Tibial nerve (tissue), 4 donors: ENCODE measurements around the gene MLX.
A peak's percentile ranks its signal among the peaks of the same experiment; 100 is the strongest.

ENCODE experiments used
- EP300 ChIP-seq, 2 donors: sonication (generic); formaldehyde crosslinking; IDR thresholded peaks; one replicate each; pipeline ENCODE4 v1.6.1; 2017; ENCODE audit warnings: antibody characterized with exemption in 2 of 2, mild to moderate bottlenecking in 1 of 2
- POLR2A ChIP-seq, 2 donors: fragments of 450-650 bp; IDR thresholded peaks; one replicate each; pipeline ENCODE4 v1.6.1; 2017; ENCODE audit warnings: antibody characterized with exemption in 2 of 2, mild to moderate bottlenecking in 2 of 2, moderate library complexity in 2 of 2
- TF ChIP-seq, protein P1 (sequence below), 5 experiments: fragments of 200-600 bp in 3 of 5; fragments of 450-650 bp in 2 of 5; sonication (generic) in 3 of 5; IDR thresholded peaks; one replicate each; pipeline ENCODE4 v1.5.1; 2016 to 2019; ENCODE audit warnings: antibody characterized with exemption in 5 of 5, mild to moderate bottlenecking in 3 of 5, moderate library complexity in 2 of 5

DNA sequence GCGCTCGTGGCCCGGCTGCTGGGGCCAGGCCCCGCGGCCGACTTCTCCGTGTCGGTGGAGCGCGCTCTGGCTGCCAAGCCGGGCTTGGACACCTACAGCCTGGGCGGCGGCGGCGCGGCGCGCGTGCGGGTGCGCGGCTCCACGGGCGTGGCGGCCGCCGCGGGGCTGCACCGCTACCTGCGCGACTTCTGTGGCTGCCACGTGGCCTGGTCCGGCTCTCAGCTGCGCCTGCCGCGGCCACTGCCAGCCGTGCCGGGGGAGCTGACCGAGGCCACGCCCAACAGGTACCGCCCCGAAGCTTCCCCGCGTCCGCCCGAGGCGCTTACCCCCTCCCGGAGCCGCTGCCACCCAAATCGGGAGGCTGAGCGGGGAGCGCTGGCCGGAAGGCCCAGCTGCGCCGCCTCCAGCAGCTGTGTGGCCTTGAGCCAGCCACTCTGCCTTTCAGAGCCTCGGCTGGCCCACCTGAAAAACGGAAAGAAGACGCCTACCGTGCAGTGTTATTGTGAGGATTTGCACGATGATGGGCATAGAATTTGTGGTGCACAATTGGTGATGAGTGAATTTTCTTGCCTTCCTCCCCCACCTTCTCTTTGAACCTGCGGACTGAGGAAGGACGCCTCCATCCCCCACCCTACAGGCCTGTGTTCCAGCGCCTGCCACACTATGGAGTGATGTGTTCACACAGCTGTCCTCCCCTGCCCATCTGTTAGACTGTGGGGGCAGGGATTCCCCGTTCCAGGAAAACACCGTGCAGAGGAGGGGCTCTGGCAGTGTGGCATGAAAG, 30.3 kb upstream of the MLX start:
- TF ChIP-seq, protein P1, sequence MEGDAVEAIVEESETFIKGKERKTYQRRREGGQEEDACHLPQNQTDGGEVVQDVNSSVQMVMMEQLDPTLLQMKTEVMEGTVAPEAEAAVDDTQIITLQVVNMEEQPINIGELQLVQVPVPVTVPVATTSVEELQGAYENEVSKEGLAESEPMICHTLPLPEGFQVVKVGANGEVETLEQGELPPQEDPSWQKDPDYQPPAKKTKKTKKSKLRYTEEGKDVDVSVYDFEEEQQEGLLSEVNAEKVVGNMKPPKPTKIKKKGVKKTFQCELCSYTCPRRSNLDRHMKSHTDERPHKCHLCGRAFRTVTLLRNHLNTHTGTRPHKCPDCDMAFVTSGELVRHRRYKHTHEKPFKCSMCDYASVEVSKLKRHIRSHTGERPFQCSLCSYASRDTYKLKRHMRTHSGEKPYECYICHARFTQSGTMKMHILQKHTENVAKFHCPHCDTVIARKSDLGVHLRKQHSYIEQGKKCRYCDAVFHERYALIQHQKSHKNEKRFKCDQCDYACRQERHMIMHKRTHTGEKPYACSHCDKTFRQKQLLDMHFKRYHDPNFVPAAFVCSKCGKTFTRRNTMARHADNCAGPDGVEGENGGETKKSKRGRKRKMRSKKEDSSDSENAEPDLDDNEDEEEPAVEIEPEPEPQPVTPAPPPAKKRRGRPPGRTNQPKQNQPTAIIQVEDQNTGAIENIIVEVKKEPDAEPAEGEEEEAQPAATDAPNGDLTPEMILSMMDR (IDR thresholded peaks at IDR 0.05), result peak in 1 of 5 experiments; percentile 6
- peak in 1 of 2 donors; percentile 26 for TF ChIP-seq EP300 (IDR thresholded peaks at IDR 0.05)
- peak in 1 of 2 donors; percentile 33 for TF ChIP-seq POLR2A (IDR thresholded peaks at IDR 0.05)
